ENCODE measurements around the gene TSPAN4. TPM values are rescaled to one million over a fixed set of nuclear protein-coding genes. Genes with fewer than 3 reads are reported as not detected.

TSPAN4 gene
- total and polyA plus RNA-seq, 2 of the 13 experiments (the other 11 are each of a cell fraction or from before 2014, with no cell fraction given): 31.7 to 68.3 TPM

DNA sequence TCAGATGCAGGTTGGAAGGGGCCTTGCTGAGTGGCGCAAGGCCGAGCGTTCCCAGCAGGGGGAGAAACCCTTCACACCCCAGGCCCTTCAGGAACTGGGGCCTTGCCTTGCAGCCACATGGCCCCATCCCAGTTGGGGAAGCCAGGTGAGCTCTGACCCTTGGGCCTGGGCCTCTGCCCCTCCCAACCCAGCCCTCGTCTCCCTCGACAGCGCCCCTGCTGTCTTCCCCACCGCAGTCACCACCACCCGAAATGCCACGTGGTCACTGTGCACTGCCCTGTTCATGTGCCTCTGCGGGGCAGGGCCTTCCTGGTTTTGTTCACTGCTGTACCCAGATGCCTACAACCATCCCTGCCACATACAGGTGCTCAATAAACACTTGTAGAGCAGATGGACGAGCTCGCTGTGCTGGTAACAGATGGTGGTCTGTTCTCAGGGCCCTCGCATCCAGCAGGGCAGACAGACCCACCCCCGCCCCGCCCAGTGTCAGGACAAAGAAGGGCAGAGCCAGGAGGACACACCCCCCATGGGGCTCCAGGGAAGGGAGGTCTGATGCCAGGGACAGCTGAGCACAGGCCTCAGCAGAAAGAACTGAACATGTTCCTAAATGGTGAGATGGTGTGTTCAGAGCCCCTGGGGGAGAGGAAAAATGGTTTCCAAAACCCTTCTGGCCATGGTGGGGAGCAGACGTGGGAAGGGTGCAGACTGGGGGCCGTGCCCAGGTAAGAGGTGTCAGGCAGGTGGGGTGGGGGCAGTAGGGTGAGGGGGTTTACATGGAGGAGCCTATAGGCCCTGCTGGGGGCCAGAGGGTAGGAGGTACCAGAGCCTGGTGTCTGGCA lies 4.0 kb upstream of the TSPAN4 start (continued):
- peak; percentile 79 for TF ChIP-seq PHF21A (CRISPR knock-in tag; IDR thresholded peaks at IDR 0.05)
- TF ChIP-seq RBM39 (IDR thresholded peaks at IDR 0.05; ENCODE audit: low read depth, low read length, poor library complexity, severe bottlenecking): peak; percentile 20
- TF ChIP-seq ZNF841 (CRISPR knock-in tag; IDR thresholded peaks at IDR 0.05; ENCODE audit: borderline replicate concordance): no peak
- no peak for TF ChIP-seq SOX6 (IDR thresholded peaks at IDR 0.05)
- peak; percentile 23; the same call in 1 of the 2 replicates for TF ChIP-seq SOX6 (CRISPR knock-in tag; IDR thresholded peaks at IDR 0.05)
- TF ChIP-seq ARID2 (CRISPR knock-in tag; IDR thresholded peaks at IDR 0.05; ENCODE audit: borderline replicate concordance): no peak
- no peak for TF ChIP-seq ZNF7 (CRISPR knock-in tag; IDR thresholded peaks at IDR 0.05)
- TF ChIP-seq ZFP1 (CRISPR knock-in tag; IDR thresholded peaks at IDR 0.05): peak; percentile 74
- TF ChIP-seq ZNF792 (CRISPR knock-in tag; IDR thresholded peaks at IDR 0.05): peak; percentile 84
- TF ChIP-seq ZBTB20 (CRISPR knock-in tag; IDR thresholded peaks at IDR 0.05; ENCODE audit: borderline replicate concordance, low read depth): peak; percentile 60; the same call in 1 of the 2 replicates
- TF ChIP-seq, protein P1, sequence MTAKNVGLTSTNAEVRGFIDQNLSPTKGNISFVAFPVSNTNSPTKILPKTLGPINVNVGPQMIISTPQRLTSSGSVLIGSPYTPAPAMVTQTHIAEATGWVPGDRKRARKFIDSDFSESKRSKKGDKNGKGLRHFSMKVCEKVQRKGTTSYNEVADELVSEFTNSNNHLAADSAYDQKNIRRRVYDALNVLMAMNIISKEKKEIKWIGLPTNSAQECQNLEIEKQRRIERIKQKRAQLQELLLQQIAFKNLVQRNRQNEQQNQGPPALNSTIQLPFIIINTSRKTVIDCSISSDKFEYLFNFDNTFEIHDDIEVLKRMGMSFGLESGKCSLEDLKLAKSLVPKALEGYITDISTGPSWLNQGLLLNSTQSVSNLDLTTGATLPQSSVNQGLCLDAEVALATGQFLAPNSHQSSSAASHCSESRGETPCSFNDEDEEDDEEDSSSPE (CRISPR knock-in tag; IDR thresholded peaks at IDR 0.05): peak; percentile 79
- peak; percentile 93 for TF ChIP-seq ZFX (CRISPR knock-in tag; IDR thresholded peaks at IDR 0.05; ENCODE audit: low read depth)
- TF ChIP-seq, protein P2, sequence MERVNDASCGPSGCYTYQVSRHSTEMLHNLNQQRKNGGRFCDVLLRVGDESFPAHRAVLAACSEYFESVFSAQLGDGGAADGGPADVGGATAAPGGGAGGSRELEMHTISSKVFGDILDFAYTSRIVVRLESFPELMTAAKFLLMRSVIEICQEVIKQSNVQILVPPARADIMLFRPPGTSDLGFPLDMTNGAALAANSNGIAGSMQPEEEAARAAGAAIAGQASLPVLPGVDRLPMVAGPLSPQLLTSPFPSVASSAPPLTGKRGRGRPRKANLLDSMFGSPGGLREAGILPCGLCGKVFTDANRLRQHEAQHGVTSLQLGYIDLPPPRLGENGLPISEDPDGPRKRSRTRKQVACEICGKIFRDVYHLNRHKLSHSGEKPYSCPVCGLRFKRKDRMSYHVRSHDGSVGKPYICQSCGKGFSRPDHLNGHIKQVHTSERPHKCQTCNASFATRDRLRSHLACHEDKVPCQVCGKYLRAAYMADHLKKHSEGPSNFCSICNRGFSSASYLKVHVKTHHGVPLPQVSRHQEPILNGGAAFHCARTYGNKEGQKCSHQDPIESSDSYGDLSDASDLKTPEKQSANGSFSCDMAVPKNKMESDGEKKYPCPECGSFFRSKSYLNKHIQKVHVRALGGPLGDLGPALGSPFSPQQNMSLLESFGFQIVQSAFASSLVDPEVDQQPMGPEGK (CRISPR knock-in tag; IDR thresholded peaks at IDR 0.05): peak; percentile 93
- TF ChIP-seq, protein P3, sequence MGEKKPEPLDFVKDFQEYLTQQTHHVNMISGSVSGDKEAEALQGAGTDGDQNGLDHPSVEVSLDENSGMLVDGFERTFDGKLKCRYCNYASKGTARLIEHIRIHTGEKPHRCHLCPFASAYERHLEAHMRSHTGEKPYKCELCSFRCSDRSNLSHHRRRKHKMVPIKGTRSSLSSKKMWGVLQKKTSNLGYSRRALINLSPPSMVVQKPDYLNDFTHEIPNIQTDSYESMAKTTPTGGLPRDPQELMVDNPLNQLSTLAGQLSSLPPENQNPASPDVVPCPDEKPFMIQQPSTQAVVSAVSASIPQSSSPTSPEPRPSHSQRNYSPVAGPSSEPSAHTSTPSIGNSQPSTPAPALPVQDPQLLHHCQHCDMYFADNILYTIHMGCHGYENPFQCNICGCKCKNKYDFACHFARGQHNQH (CRISPR knock-in tag; IDR thresholded peaks at IDR 0.05): peak; percentile 39; the same call in 1 of the 2 replicates
- TF ChIP-seq ZNF335 (CRISPR knock-in tag; IDR thresholded peaks at IDR 0.05): 0 out of 2 replicates have a peak, but pooled peaks have one; percentile 42
- TF ChIP-seq SIX4 (CRISPR knock-in tag; IDR thresholded peaks at IDR 0.05): no peak
- peak; percentile 64; the same call in 1 of the 2 replicates for TF ChIP-seq YEATS2 (CRISPR knock-in tag; IDR thresholded peaks at IDR 0.05; ENCODE audit: borderline replicate concordance)
- 0 out of 4 replicates have a peak, but pooled peaks of 1 of the 2 experiments have one; percentile 38 for TF ChIP-seq POLR2A (IDR thresholded peaks at IDR 0.05; ENCODE audit: insufficient read depth in 1 of 2, low read depth in 2 of 2, low read length in 2 of 2)
- peak; percentile 66 for TF ChIP-seq CBX1 (IDR thresholded peaks at IDR 0.05; ENCODE audit: low read depth)
- TF ChIP-seq ZEB1 (IDR thresholded peaks at IDR 0.05; ENCODE audit: insufficient replicate concordance, low read depth): peak; percentile 35
- TF ChIP-seq, protein P4, sequence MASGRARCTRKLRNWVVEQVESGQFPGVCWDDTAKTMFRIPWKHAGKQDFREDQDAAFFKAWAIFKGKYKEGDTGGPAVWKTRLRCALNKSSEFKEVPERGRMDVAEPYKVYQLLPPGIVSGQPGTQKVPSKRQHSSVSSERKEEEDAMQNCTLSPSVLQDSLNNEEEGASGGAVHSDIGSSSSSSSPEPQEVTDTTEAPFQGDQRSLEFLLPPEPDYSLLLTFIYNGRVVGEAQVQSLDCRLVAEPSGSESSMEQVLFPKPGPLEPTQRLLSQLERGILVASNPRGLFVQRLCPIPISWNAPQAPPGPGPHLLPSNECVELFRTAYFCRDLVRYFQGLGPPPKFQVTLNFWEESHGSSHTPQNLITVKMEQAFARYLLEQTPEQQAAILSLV (CRISPR knock-in tag; IDR thresholded peaks at IDR 0.05; ENCODE audit: borderline replicate concordance): no peak; the same call in 1 of the 2 replicates
- TF ChIP-seq, protein P5, sequence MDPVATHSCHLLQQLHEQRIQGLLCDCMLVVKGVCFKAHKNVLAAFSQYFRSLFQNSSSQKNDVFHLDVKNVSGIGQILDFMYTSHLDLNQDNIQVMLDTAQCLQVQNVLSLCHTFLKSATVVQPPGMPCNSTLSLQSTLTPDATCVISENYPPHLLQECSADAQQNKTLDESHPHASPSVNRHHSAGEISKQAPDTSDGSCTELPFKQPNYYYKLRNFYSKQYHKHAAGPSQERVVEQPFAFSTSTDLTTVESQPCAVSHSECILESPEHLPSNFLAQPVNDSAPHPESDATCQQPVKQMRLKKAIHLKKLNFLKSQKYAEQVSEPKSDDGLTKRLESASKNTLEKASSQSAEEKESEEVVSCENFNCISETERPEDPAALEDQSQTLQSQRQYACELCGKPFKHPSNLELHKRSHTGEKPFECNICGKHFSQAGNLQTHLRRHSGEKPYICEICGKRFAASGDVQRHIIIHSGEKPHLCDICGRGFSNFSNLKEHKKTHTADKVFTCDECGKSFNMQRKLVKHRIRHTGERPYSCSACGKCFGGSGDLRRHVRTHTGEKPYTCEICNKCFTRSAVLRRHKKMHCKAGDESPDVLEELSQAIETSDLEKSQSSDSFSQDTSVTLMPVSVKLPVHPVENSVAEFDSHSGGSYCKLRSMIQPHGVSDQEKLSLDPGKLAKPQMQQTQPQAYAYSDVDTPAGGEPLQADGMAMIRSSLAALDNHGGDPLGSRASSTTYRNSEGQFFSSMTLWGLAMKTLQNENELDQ (CRISPR knock-in tag; IDR thresholded peaks at IDR 0.05; ENCODE audit: borderline replicate concordance): no peak
